ENCODE data around the gene FBXO39. TPM values are rescaled to one million over a fixed set of nuclear protein-coding genes. Genes with fewer than 3 reads are reported as not detected.
"Not testable (repeated sequence)": the region's sequence is repeated elsewhere in the genome, so short reads cannot be mapped to it uniquely, and the experiment has no call there.

The FBXO39 gene
- total and polyA plus RNA-seq, 2 donors from 2014 or later = not detected

- intact Hi-C loops (cut with DNase I) = no loop called here
Measured at GRCh38 chr17:6772016-6772415, 4.0 kb upstream of the FBXO39 start.

DNA sequence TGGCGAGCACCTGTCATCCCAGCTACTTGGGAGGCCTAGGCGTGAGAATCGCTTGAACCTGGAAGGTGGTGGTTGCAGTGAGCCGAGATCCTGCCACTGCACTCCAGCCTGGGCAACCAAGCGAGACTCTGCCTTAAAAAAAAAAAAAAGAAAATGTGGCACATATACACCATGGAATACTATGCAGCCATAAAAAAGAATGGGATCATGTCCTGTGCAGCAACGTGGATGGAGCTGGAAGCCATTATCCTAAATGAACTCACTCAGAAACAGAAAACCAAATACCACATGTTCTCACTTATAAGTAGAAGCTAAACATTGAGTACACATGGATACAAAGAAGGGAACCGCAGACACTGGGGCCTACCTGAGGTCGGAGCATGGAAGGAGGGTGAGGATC, 1.1 kb upstream of the FBXO39 start:
- H3K9ac ChIP-seq (ENCODE audit: low read length in 3 of 3); H3K27ac ChIP-seq (ENCODE audit: low read depth in 2 of 2, low read length in 2 of 2); FAIRE-seq; DNase-seq; intact Hi-C loops (cut with DNase I); H3K4me3 ChIP-seq (ENCODE audit: low read length in 3 of 3); H3K4me1 ChIP-seq (ENCODE audit: control insufficient read depth in 2 of 3, insufficient read depth in 2 of 3, low read depth in 1 of 3, low read length in 3 of 3); H3K27me3 ChIP-seq (ENCODE audit: control insufficient read depth, insufficient read depth, low read length): not testable (repeated sequence)
- peaks cover 0 to 20% (median 10%) of the 10 kb centered on the region in 3 donors for H3K36me3 ChIP-seq (ENCODE audit: control insufficient read depth in 2 of 3, insufficient read depth in 3 of 3, low read length in 3 of 3)
- H3K9me3 ChIP-seq (ENCODE audit: control insufficient read depth in 2 of 3, insufficient read depth in 1 of 3, low read length in 3 of 3) = peaks cover 0 to 11% (median 0%) of the 10 kb centered on the region in 3 donors

More at GRCh38 chr17:6772016-6772415, 4.0 kb upstream of the FBXO39 start:
- Histone ChIP-seq H3K4me1 (ENCODE audit: control insufficient read depth in 2 of 3, insufficient read depth in 2 of 3, low read depth in 1 of 3, low read length in 3 of 3) (no peaks in the 10 kb centered on the region), H3K4me3 (ENCODE audit: low read length in 3 of 3) (no peak overlapping the region), H3K27ac (ENCODE audit: low read depth in 2 of 2, low read length in 2 of 2) (no peak overlapping the region), H3K9ac (ENCODE audit: low read length in 3 of 3) (no peak overlapping the region), H3K27me3 (ENCODE audit: control insufficient read depth, insufficient read depth, low read length) (peaks cover 4% of the 10 kb centered on the region), H3K36me3 (ENCODE audit: control insufficient read depth in 2 of 3, insufficient read depth in 3 of 3, low read length in 3 of 3) (peaks cover 0 to 37% (median 10%) of the 10 kb centered on the region in 3 donors), H3K9me3 (ENCODE audit: control insufficient read depth in 2 of 3, insufficient read depth in 1 of 3, low read length in 3 of 3) (peaks cover 0 to 18% (median 2%) of the 10 kb centered on the region in 3 donors)
- TF ChIP-seq, protein P1, sequence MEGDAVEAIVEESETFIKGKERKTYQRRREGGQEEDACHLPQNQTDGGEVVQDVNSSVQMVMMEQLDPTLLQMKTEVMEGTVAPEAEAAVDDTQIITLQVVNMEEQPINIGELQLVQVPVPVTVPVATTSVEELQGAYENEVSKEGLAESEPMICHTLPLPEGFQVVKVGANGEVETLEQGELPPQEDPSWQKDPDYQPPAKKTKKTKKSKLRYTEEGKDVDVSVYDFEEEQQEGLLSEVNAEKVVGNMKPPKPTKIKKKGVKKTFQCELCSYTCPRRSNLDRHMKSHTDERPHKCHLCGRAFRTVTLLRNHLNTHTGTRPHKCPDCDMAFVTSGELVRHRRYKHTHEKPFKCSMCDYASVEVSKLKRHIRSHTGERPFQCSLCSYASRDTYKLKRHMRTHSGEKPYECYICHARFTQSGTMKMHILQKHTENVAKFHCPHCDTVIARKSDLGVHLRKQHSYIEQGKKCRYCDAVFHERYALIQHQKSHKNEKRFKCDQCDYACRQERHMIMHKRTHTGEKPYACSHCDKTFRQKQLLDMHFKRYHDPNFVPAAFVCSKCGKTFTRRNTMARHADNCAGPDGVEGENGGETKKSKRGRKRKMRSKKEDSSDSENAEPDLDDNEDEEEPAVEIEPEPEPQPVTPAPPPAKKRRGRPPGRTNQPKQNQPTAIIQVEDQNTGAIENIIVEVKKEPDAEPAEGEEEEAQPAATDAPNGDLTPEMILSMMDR (IDR thresholded peaks at IDR 0.05; ENCODE audit: borderline replicate concordance, extremely low read depth, insufficient read depth) = no peak
- no peak for DNase-seq
- no peak for FAIRE-seq

DNA sequence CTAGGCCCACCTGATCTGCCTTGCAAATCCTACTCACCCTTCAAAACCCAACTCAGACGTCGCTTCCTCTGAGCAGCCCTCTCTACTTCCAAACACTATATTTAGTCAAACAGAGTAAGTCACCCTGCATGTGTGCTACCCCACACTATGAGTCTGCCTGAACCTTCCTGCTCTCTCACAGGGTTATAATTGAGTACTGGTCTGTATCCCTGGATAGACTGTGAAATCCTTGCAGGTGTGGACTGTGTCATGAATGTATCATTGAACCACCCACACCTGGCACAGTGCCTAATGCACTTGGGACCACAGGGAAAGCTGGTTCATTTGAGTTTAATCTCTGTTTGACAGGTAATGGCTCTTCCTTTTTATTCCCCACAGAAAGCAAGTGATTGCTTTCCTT, 3.4 kb downstream of the FBXO39 start:
- intact Hi-C loops (cut with DNase I) = no loop called here
- Histone ChIP-seq H3K4me1 (ENCODE audit: control insufficient read depth in 2 of 3, insufficient read depth in 2 of 3, low read depth in 1 of 3, low read length in 3 of 3) (no peaks in the 10 kb centered on the region), H3K36me3 (ENCODE audit: control insufficient read depth in 2 of 3, insufficient read depth in 3 of 3, low read length in 3 of 3) (no peaks in the 10 kb centered on the region), H3K9me3 (ENCODE audit: control insufficient read depth in 2 of 3, insufficient read depth in 1 of 3, low read length in 3 of 3) (peaks cover 0 to 8% (median 0%) of the 10 kb centered on the region in 3 donors), H3K27me3 (ENCODE audit: control insufficient read depth, insufficient read depth, low read length) (peaks cover 4% of the 10 kb centered on the region), H3K9ac (ENCODE audit: low read length in 3 of 3) (no peak overlapping the region), H3K4me3 (ENCODE audit: low read length in 3 of 3) (no peak overlapping the region), H3K27ac (ENCODE audit: low read depth in 2 of 2, low read length in 2 of 2) (no peak overlapping the region)
- TF ChIP-seq, protein P1 (IDR thresholded peaks at IDR 0.05; ENCODE audit: borderline replicate concordance, extremely low read depth, insufficient read depth) = no peak
- DNase-seq (no peak), FAIRE-seq (no peak)

GRCh38 chr17:6780001-6780400, 4.0 kb downstream of the FBXO39 start:
- intact Hi-C loops (cut with DNase I) = no loop called here
- Histone ChIP-seq H3K27me3 (ENCODE audit: control insufficient read depth, insufficient read depth, low read length) (peaks cover 4% of the 10 kb centered on the region), H3K4me3 (ENCODE audit: low read length in 3 of 3) (no peak overlapping the region), H3K4me1 (ENCODE audit: control insufficient read depth in 2 of 3, insufficient read depth in 2 of 3, low read depth in 1 of 3, low read length in 3 of 3) (no peaks in the 10 kb centered on the region), H3K27ac (ENCODE audit: low read depth in 2 of 2, low read length in 2 of 2) (no peak overlapping the region), H3K9me3 (ENCODE audit: control insufficient read depth in 2 of 3, insufficient read depth in 1 of 3, low read length in 3 of 3) (peaks cover 0 to 2% (median 1%) of the 10 kb centered on the region in 3 donors), H3K36me3 (ENCODE audit: control insufficient read depth in 2 of 3, insufficient read depth in 3 of 3, low read length in 3 of 3) (no peaks in the 10 kb centered on the region), H3K9ac (ENCODE audit: low read length in 3 of 3) (no peak overlapping the region)
- DNase-seq (no peak), FAIRE-seq (no peak)
- TF ChIP-seq, protein P1 (IDR thresholded peaks at IDR 0.05; ENCODE audit: borderline replicate concordance, extremely low read depth, insufficient read depth) = no peak

All from kidney (tissue), 14 donors.